Mesenchymal stem cell (in vitro differentiated cells and primary cell): ENCODE data around the gene FAAH.

ENCODE experiments used
- DNase-seq: peaks from one replicate; pipeline ENCODE4 v3.0.0-alpha.2; 2013
- H2AFZ ChIP-seq: one replicate; pipeline ENCODE4 v1.6.1; 2013; ENCODE audit warnings: low read depth, mild to moderate bottlenecking, control low read depth, inconsistent platforms, low read length, moderate library complexity
- H2AK5ac ChIP-seq: 2 replicates; pipeline ENCODE4 v1.6.1; 2013; ENCODE audit warnings: low read length, moderate library complexity, mild to moderate bottlenecking, inconsistent platforms; ENCODE audit not compliant: severe bottlenecking
- H2BK120ac ChIP-seq: one replicate; pipeline ENCODE4 v1.6.1; 2013; ENCODE audit warnings: low read depth, mild to moderate bottlenecking, inconsistent platforms, low read length, moderate library complexity
- H2BK12ac ChIP-seq, 2 experiments: one replicate each; pipeline ENCODE4 v1.6.1; 2013; ENCODE audit warnings: inconsistent platforms in 2 of 2, low read length in 2 of 2, mild to moderate bottlenecking in 2 of 2, moderate library complexity in 2 of 2, control low read depth in 1 of 2
- H2BK15ac ChIP-seq: one replicate; pipeline ENCODE4 v1.6.1; 2013; ENCODE audit warnings: mild to moderate bottlenecking, low read depth, inconsistent platforms; ENCODE audit not compliant: poor library complexity, severe bottlenecking
- H2BK5ac ChIP-seq: 2 replicates; pipeline ENCODE4 v1.6.1; 2013; ENCODE audit warnings: low read depth, mild to moderate bottlenecking, low read length, control low read depth, inconsistent platforms; ENCODE audit not compliant: poor library complexity, severe bottlenecking
- H3K14ac ChIP-seq, 2 experiments: one replicate each; pipeline ENCODE4 v1.6.1; 2013; ENCODE audit warnings: inconsistent platforms in 2 of 2, low read length in 2 of 2, control low read depth in 1 of 2, mild to moderate bottlenecking in 1 of 2, moderate library complexity in 1 of 2
- H3K18ac ChIP-seq, 2 experiments: one replicate each; pipeline ENCODE4 v1.6.1; 2013; ENCODE audit warnings: inconsistent platforms in 2 of 2, low read length in 2 of 2, control low read depth in 1 of 2, low read depth in 1 of 2, mild to moderate bottlenecking in 1 of 2
- H3K23ac ChIP-seq, 2 experiments: one replicate each; pipeline ENCODE4 v1.6.1; 2013; ENCODE audit warnings: inconsistent platforms in 2 of 2, low read length in 2 of 2, mild to moderate bottlenecking in 2 of 2, moderate library complexity in 2 of 2, control low read depth in 1 of 2
- H3K27ac ChIP-seq: 2 replicates; pipeline ENCODE4 v1.5.1; 2013; ENCODE audit warnings: mild to moderate bottlenecking, moderate library complexity, low read length, control low read depth, inconsistent platforms; ENCODE audit not compliant: poor library complexity, severe bottlenecking
- H3K27me3 ChIP-seq, 2 experiments: 2 replicates each; pipeline versions ENCODE4 v1.6.1 to v1.7.0; 2013; ENCODE audit warnings: low read length in 2 of 2, mild to moderate bottlenecking in 2 of 2, moderate library complexity in 2 of 2, control low read depth in 1 of 2, inconsistent platforms in 1 of 2; ENCODE audit not compliant: control insufficient read depth in 1 of 2, insufficient read depth in 1 of 2
- H3K36me3 ChIP-seq, 2 experiments: 2 replicates each; pipeline versions ENCODE4 v1.6.1 to v1.7.0; 2013; ENCODE audit warnings: low read length in 2 of 2, control low read depth in 1 of 2, inconsistent platforms in 1 of 2, low read depth in 1 of 2, mild to moderate bottlenecking in 1 of 2; ENCODE audit not compliant: insufficient read depth in 2 of 2, control insufficient read depth in 1 of 2
- H3K4ac ChIP-seq, 2 experiments: one replicate each; pipeline ENCODE4 v1.6.1; 2013; ENCODE audit warnings: inconsistent platforms in 2 of 2, low read length in 2 of 2, mild to moderate bottlenecking in 2 of 2, moderate library complexity in 2 of 2, control low read depth in 1 of 2, low read depth in 1 of 2
- H3K4me1 ChIP-seq: 2 replicates; pipeline ENCODE4 v1.6.1; 2013; ENCODE audit warnings: low read depth, low read length, control low read depth; ENCODE audit not compliant: control insufficient read depth, insufficient read depth
- H3K4me2 ChIP-seq: 2 replicates; pipeline ENCODE4 v1.6.1; 2013; ENCODE audit warnings: low read length, mild to moderate bottlenecking, inconsistent platforms; ENCODE audit not compliant: poor library complexity, severe bottlenecking
- H3K4me3 ChIP-seq, 2 experiments: 2 replicates each; pipeline versions ENCODE4 v1.5.1 to v1.7.0; 2013; ENCODE audit warnings: low read length in 2 of 2, mild to moderate bottlenecking in 2 of 2, control low read depth in 1 of 2, low read depth in 1 of 2; ENCODE audit not compliant: insufficient read depth in 1 of 2
- H3K79me1 ChIP-seq: replicated peaks from 2 replicates; pipeline ENCODE4 v1.6.1; 2013; ENCODE audit warnings: mild to moderate bottlenecking, control low read depth, low read length, inconsistent platforms; ENCODE audit not compliant: poor library complexity, severe bottlenecking
- H3K9ac ChIP-seq: 2 replicates; pipeline ENCODE4 v1.7.0; 2013; ENCODE audit warnings: mild to moderate bottlenecking, low read length, moderate library complexity
- H3K9me3 ChIP-seq: 2 replicates; pipeline ENCODE4 v1.7.0; 2013; ENCODE audit warnings: mild to moderate bottlenecking, low read length; ENCODE audit not compliant: control insufficient read depth
- H4K8ac ChIP-seq: one replicate; pipeline ENCODE4 v1.6.1; 2013; ENCODE audit warnings: inconsistent platforms, mild to moderate bottlenecking, low read length, moderate library complexity
- H4K91ac ChIP-seq: one replicate; pipeline ENCODE4 v1.6.1; 2013; ENCODE audit warnings: mild to moderate bottlenecking, low read length, inconsistent platforms
- WGBS: methylation state at CpG from one replicate; pipeline ENCODE4 v1.1.7; 2013; ENCODE audit warnings: mixed read lengths; 5-methylcytosine and 5-hydroxymethylcytosine counted together

The FAAH gene

DNA sequence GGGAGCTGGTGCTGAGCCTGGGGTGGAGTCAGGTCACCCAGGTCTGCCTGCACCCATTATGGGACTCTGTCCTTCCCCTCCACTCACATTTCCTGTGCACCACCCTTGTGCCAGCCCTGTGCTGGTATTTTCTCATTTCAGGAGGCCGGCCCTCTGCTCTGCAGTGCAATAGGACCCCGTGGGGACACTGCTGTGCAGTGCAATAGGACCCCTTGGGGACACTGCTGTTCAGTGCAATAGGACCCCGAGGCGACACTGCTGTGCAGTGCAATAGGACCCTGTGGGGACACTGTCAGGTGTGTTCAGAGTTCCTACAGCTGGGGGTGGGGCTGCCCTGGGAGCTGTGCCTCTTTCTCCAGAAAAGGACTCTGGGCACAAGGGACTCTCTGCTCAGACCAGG, 59.3 kb downstream of the FAAH start:
- 47% methylated on average over 4 of the region's 4 CpGs for WGBS
- peaks cover 90 to 96% of the 10 kb centered on the region in 2 experiments for H3K27me3 ChIP-seq
- no peak overlapping the region for H3K27ac ChIP-seq
- DNase-seq = no peak
- H3K9me3 ChIP-seq = no peaks in the 10 kb centered on the region
- no peaks in the 10 kb centered on the region for H3K36me3 ChIP-seq
- H4K91ac ChIP-seq = no peak overlapping the region
- no peak overlapping the region for H3K4me2 ChIP-seq
- no peak overlapping the region for H2BK12ac ChIP-seq
- peaks cover 4% of the 10 kb centered on the region for H3K4me1 ChIP-seq
- H3K9ac ChIP-seq = no peak overlapping the region
- H4K8ac ChIP-seq = no peak overlapping the region
- H2AK5ac ChIP-seq = no peak overlapping the region
- no peak overlapping the region for H2BK15ac ChIP-seq
- no peak overlapping the region for H2BK5ac ChIP-seq
- H3K23ac ChIP-seq = no peak overlapping the region
- H3K18ac ChIP-seq = no peak overlapping the region
- no peaks in the 10 kb centered on the region for H3K79me1 ChIP-seq
- no peak overlapping the region for H3K4me3 ChIP-seq
- no peak overlapping the region for H3K14ac ChIP-seq
- no peak overlapping the region for H2AFZ ChIP-seq
- no peak overlapping the region for H2BK120ac ChIP-seq
- no peak overlapping the region for H3K4ac ChIP-seq

DNA sequence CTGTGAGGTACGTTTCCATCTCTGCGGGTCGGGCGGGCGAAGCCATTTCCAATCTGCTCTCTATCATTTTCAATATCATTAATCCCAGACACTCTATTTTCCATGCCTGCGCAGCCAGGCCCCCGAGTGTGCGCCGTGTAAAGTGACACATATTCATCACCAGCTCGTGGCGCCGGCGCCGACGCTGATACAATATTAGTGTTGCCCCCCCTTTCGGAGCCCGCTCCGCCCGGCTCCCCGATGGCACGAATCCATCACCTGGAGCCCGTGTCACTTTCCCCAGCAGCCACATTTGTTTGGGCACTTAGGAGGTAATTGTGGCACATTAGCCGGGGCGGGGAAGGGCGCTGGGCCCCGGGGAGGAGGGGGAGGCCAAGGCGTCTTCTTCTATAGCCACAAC, 61.8 kb downstream of the FAAH start:
- Histone ChIP-seq H3K27ac (no peak overlapping the region), H3K23ac (no peak overlapping the region), H2BK15ac (no peak overlapping the region), H3K4me1 (no peaks in the 10 kb centered on the region), H3K4ac (no peak overlapping the region), H2BK120ac (no peak overlapping the region), H2BK12ac (no peak overlapping the region), H2BK5ac (no peak overlapping the region), H3K14ac (no peak overlapping the region), H3K4me3 (no peak overlapping the region), H4K91ac (no peak overlapping the region), H3K79me1 (no peaks in the 10 kb centered on the region), H3K4me2 (no peak overlapping the region), H3K27me3 (peaks cover 91 to 95% of the 10 kb centered on the region in 2 experiments), H3K36me3 (no peaks in the 10 kb centered on the region), H2AK5ac (no peak overlapping the region), H2AFZ (no peak overlapping the region), H3K18ac (no peak overlapping the region), H3K9ac (no peak overlapping the region), H3K9me3 (no peaks in the 10 kb centered on the region), H4K8ac (no peak overlapping the region)
- no peak for DNase-seq
- WGBS = 91% methylated on average over 23 of the region's 27 CpGs

DNA sequence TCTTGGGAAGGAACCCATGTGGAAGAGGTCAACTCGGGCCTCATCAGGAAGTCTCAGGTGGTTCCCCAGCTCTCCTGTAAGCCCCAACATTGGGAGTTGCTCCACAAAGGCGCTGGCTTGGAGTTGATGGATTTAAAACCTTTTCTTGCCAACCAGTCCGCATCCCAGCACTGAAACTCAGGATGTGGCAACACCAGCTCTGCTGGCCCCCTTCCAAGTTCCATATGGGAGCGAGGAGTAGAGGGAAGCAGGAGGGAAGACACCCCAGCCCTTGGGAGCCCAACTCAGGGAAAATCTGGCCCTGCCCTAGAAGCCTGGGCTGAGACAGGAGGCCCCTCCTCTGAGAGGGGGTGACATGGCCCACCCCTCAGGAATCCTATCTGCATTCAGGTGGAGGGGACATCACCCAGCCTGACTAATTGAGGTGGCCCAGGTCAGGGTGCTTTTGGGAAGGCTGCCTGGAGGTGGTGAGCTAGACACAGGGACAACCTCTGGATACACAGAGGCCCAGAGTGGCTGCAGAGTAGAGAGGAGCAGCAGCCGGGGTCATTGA, 62.4 kb downstream of the FAAH start:
- 79% methylated on average over 5 of the region's 5 CpGs for WGBS

DNA sequence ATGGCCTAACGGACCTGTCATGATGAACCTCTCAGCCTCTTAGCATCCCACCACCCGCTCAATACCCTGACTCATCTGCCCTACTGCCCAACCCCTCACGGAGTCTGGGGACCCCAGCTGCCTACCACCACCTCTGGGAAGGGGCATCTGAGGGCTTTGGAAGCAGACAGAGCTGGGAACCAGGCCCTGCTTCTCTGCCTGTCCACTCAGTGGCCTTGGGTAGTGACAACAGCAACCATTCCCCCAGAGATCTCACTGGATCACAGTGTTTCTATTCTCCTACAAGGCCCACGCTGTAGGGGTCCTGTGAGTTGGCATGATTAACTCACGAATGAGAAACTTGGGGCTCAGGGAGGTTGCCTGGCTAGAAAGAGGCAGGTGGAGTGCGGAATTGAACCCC, 63.1 kb downstream of the FAAH start:
- 64% methylated on average over 3 of the region's 6 CpGs for WGBS
- H3K23ac ChIP-seq = no peak overlapping the region
- H3K4me2 ChIP-seq = no peak overlapping the region
- H3K4me3 ChIP-seq = no peak overlapping the region
- H3K4me1 ChIP-seq = no peaks in the 10 kb centered on the region
- no peak overlapping the region for H2AK5ac ChIP-seq
- no peaks in the 10 kb centered on the region for H3K36me3 ChIP-seq
- H2BK12ac ChIP-seq = no peak overlapping the region
- no peak overlapping the region for H2AFZ ChIP-seq
- no peak overlapping the region for H4K8ac ChIP-seq
- H2BK5ac ChIP-seq = no peak overlapping the region
- no peak overlapping the region for H3K27ac ChIP-seq
- H3K79me1 ChIP-seq = no peaks in the 10 kb centered on the region
- no peak overlapping the region for H2BK15ac ChIP-seq
- H3K18ac ChIP-seq = no peak overlapping the region
- DNase-seq = no peak
- no peak overlapping the region for H3K9ac ChIP-seq
- H3K27me3 ChIP-seq = peaks cover 91 to 95% of the 10 kb centered on the region in 2 experiments
- H4K91ac ChIP-seq = no peak overlapping the region
- H3K4ac ChIP-seq = no peak overlapping the region
- H3K14ac ChIP-seq = no peak overlapping the region
- H2BK120ac ChIP-seq = no peak overlapping the region
- H3K9me3 ChIP-seq = no peaks in the 10 kb centered on the region

More for the DNA sequence above, 62.4 kb downstream of the FAAH start:
- H3K23ac ChIP-seq = no peak overlapping the region
- H2BK5ac ChIP-seq = no peak overlapping the region
- no peak overlapping the region for H3K4ac ChIP-seq
- H2BK12ac ChIP-seq = no peak overlapping the region
- no peak overlapping the region for H2BK120ac ChIP-seq
- no peak overlapping the region for H3K18ac ChIP-seq
- peaks cover 91 to 95% of the 10 kb centered on the region in 2 experiments for H3K27me3 ChIP-seq
- no peak overlapping the region for H2AK5ac ChIP-seq
- no peak overlapping the region for H3K4me3 ChIP-seq
- H3K36me3 ChIP-seq = no peaks in the 10 kb centered on the region
- H2BK15ac ChIP-seq = no peak overlapping the region
- H3K4me1 ChIP-seq = no peaks in the 10 kb centered on the region
- no peak overlapping the region for H4K91ac ChIP-seq
- no peak overlapping the region for H3K9ac ChIP-seq
- H3K27ac ChIP-seq = no peak overlapping the region
- H4K8ac ChIP-seq = no peak overlapping the region
- no peak overlapping the region for H3K4me2 ChIP-seq
- H3K79me1 ChIP-seq = no peaks in the 10 kb centered on the region
- no peak for DNase-seq
- H2AFZ ChIP-seq = no peak overlapping the region
- H3K14ac ChIP-seq = no peak overlapping the region
- H3K9me3 ChIP-seq = no peaks in the 10 kb centered on the region
